Measurements from ENCODE around the gene KMT2C.
"Not testable (repeated sequence)": the region's sequence is repeated elsewhere in the genome, so short reads cannot be mapped to it uniquely, and the experiment has no call there.

- TF ChIP-seq CTCF (conservative IDR thresholded peaks at IDR 0.05; ENCODE audit: low read length); EZH2phosphoT487 (IDR thresholded peaks at IDR 0.05; ENCODE audit: borderline replicate concordance): not testable (repeated sequence)
These were observed 136.2 kb downstream of the KMT2C start for GRCh38 chr7:152299542-152300143.

Measured in Loucy (cell line).